CD4-positive, alpha-beta T cell treated with Interferon alpha-2 for 1 hour (primary cell): Measurements from ENCODE around the gene INF2.

ENCODE experiments used
- DNase-seq, 2 donors: peaks; one replicate each; pipeline ENCODE4 v3.0.0-alpha.2; 2020 to 2022

Gene INF2

GRCh38 chr14:104691546-104692260, 2.3 kb downstream of the INF2 start:
- DNase-seq = no peak

DNA sequence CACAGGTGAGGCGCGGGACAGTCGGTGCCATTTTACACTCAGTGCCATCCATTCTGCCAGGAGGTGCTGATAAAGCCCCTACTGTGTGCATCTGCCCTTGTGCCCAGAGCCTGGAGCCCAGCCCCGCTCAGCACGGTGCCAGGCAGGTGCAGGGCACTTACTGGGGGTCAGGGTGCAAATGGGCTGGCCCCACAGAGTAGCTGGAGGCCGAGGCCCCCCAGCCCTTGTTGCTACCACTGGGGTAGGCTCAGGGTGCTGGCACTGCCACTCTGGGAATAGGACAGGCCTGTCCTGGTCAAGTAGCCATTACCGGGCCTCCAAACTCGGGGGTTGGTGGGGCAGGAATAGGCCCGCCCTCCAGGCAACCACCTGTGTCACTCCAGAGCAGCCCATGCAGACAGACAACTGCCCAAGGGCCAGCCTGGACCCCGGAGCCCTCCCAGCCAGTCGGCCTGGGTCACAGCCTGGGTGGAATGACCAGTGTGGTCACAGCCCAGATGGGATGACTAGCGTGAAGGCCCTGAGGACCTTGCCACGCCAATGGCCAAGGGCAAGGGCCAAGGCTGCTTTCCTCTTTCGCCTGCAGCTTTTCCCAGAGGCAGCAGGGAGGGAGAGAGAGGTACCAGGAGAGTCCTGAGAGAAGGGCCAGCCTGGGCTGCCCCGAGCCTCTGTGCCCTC, 3.0 kb downstream of the INF2 start:
- no peak for DNase-seq

GRCh38 chr14:104692939-104693315, 3.5 kb downstream of the INF2 start:
- DNase-seq = no peak

- no peak for DNase-seq
Observed at GRCh38 chr14:104693482-104694431, 4.3 kb downstream of the INF2 start.

GRCh38 chr14:104694475-104694950, 5.1 kb downstream of the INF2 start:
- DNase-seq = no peak

- DNase-seq = peak; percentile 28 to 52
Observed at GRCh38 chr14:104694991-104695659, 5.7 kb downstream of the INF2 start.

GRCh38 chr14:104695660-104696000, 6.2 kb downstream of the INF2 start:
- no peak for DNase-seq

GRCh38 chr14:104696671-104697316, 7.4 kb downstream of the INF2 start:
- no peak for DNase-seq

DNA sequence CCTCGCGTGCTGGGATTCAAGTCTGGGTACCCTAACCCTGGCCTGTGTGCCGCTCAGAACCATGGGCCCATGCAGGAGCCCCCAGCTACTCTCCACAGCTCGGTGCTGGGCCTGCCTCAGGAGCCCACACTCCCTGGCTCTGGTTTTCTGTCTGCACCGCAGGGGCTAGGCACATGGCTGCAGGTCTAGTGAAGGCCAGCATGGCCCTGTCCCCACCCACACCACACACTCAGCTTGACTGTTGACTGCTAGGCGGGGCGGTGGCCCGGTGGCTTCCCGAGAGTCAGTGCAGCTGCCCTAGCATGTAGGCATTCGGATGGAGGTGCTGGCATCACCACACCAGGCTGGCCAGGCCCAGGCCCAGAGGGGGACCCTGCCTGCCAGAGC, 7.9 kb downstream of the INF2 start:
- DNase-seq = no peak

DNA sequence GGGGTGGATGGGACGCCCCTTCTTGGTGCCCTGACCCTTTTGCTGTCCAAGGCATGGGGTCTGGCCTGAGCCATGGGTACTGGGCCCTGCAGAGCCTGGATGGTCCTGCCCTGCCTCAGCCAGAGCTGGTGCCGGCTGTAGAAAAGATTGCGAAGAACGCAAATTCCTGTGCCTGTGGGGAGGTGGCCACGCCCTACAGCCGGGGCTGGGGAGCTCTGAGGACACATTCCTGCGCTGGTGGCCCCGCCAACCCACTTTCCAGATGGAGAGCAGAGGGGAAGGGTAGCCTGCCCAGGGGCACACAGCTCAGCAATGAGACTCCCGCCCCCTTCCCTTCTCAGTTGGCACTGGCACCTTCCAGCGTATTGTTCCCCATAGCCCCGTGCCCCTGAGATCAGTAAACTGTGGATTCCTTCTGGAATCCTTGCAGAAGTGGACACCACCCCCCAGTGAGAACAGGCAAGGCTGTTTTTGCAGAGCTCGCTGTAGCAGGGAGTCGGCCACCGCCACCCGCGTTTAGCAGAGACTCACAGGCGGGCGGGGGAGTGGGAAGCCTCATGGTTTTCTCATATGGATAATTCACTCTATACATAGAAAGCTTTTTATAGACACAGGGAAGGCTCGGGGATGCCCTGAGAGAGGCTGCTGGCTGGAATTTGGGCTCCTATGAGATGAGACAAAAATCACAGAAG, 8.6 kb downstream of the INF2 start:
- no peak for DNase-seq

- DNase-seq = no peak
Observed at GRCh38 chr14:104698688-104699425, 9.4 kb downstream of the INF2 start.

DNA sequence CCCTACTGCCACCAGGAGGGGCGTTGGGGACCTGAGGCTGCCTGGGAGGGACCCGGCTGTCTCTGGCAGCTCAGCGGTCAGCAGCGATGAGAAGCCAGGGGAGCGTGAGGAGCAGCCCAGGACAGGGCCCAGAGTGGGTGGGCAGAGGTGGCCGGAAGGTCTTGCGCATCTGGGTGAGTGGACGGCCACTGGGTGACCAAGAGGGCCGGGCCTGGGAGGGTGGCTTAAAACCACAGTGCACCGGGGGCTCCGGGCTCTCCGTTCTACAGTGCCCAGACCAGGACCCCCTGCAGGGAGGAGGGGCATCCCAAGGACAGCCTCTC, 10.0 kb downstream of the INF2 start:
- DNase-seq = no peak

DNA sequence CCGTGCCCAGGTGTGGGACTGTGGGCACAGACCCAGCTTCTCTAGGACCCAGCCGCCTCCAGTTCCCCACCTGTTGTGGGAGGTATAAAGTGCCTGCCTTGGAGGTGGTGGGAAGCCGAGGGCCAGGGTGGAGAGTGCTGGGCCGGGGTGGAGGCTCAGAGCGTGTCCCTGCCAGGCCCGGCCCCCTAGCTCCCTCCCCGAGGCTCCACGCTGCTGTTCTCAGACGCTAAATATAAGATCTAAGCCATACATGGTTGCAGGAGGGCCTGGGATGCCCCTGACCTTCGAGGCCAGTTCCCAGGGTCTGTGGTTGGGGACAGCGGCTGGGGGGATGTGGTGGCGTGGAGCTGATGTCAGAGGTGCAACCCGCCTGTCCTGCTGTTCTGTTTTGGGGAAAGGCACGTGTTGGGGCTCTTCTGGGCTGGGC, 10.8 kb downstream of the INF2 start:
- no peak for DNase-seq

DNA sequence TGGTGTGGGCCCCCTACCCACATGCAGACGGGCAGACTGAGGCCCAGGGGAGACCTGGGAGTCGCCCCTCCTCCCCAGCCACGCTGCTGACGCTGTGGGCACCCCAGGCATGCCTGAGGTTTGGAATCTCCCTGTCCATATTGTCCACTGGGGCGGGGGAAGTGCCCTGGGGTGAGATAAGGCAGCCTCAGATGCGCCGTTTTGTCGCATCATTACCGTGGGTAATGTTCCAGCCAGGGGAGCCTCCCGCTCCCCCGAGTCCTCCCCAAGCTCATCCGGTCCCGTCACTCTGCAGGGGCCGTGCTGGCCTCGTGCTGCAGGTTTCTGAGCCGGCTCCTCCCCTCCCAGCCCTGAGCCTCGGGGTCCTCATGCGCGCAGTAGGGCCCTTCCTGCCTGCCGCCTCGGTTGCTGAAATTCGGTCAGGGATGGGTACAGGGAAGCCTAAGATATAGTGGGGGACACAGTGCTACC, 11.4 kb downstream of the INF2 start:
- no peak for DNase-seq

GRCh38 chr14:104701383-104702076, 12.1 kb downstream of the INF2 start:
- DNase-seq = no peak

- no peak for DNase-seq
Observed at GRCh38 chr14:104702106-104702505, 12.7 kb downstream of the INF2 start.

GRCh38 chr14:104702673-104703072, 13.3 kb downstream of the INF2 start:
- DNase-seq = no peak

DNA sequence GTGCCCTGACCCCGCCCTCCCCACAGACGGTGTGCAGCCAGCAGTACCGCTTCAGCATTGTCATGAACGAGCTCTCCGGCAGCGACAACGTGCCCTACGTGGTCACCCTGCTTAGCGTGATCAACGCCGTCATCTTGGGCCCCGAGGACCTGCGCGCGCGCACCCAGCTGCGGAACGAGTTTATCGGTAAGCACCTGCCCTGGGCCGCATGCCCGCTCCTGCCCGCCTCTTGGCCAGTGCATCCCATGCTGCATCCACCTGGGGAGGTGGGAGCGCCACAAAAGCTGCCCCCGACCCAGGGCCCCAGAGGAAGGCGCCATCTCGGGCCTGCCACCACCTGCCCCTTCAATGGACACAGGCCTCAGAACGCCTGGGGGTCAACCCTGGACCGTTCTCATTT, 13.9 kb downstream of the INF2 start:
- no peak for DNase-seq

- no peak for DNase-seq
Observed at GRCh38 chr14:104704252-104704651, 14.8 kb downstream of the INF2 start.

GRCh38 chr14:104705340-104706047, 16.1 kb downstream of the INF2 start:
- DNase-seq = no peak
